Loucy (cell line): ENCODE measurements around the gene CORO1C.

Experiments
- CTCF ChIP-seq: fragments of 200-600 bp; sonication (generic); conservative IDR thresholded peaks from 2 replicates; pipeline ENCODE4 v1.5.1; 2014; ENCODE audit warnings: mild to moderate bottlenecking, antibody characterized with exemption, low read length
- EZH2phosphoT487 ChIP-seq: fragments of 200-600 bp; IDR thresholded peaks from 2 replicates; pipeline ENCODE4 v1.6.1; 2018; ENCODE audit warnings: antibody characterized with exemption, mild to moderate bottlenecking, moderate library complexity, borderline replicate concordance

GRCh38 chr12:108750526-108750925 is 19.2 kb upstream of the CORO1C start:
- TF ChIP-seq CTCF (no peak), EZH2phosphoT487 (no peak)
